ENCODE results near the gene FCER1G. TPM values are rescaled to one million over a fixed set of nuclear protein-coding genes. Genes with fewer than 3 reads are reported as not detected.

Gene FCER1G
- total and polyA plus RNA-seq, 9 of the 15 experiments (the other 6 are each of a cell fraction or from before 2014, with no cell fraction given), result 0.15 to 0.69 (median 0.31) TPM; not detected in 2

DNA sequence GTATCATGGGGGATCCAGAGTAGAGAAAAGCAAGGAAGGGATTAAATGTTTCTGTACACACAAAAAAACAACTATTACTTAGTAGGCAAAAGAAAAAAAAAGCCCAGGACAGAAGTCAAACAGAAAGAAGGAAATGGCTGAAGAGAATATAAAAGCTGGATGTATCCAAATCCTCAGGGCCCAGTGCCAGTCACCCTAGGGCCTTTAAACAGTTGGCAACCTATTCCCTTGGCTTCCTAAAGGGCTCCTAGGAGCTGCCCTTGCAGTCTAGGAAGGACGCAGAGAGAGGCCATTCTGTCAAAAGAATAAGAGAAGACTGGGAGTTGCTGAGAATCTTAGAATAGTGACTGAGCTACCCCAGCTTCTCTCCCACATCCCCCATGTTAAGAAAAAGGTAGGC, 42.7 kb upstream of the FCER1G start (continued):
- TF ChIP-seq SAP30 (IDR thresholded peaks at IDR 0.05; ENCODE audit: borderline replicate concordance, insufficient read depth, low read depth, low read length, poor library complexity, severe bottlenecking), result no peak

DNA sequence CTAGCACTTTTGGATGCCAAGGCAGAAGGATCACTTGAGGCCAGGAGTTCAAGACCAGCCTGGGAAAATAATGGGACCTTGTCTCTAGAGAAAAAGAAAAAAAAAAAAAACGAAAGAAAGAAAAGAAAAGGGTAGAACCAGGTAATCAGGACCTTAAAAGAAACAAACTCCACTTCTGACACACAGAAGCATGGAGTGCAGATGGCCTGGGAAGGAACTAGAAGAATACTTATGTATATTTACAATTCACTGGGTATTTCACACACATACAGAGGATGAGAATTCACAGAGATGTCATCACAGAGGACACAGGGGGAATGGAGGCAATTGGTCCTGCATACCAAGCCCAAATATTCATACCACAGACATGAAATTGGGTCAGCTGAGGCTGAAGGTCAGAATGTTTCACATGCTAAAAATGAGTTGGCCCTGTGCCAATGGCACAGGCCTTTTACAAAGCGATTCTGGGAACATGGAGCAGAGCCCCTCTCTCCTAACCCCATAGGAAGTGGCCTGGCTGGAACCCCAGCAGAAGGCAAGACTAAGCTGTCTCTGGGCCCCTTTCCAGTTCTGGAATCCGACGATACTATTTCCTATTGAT, 42.2 kb upstream of the FCER1G start:
- CTCF ChIA-PET (ENCODE audit: low intra/inter-chr PET ratio), result no interaction called here
- in situ Hi-C loops (cut with MboI), result no loop called here
- Histone ChIP-seq H3K4me2 (ENCODE audit: insufficient read depth, low read length) (no peak overlapping the region), H3K4me1 (replicated peaks in 1 of 2; ENCODE audit: control insufficient read depth in 2 of 2, insufficient read depth in 2 of 2, low read length in 2 of 2) (peaks cover 13 to 37% of the 10 kb centered on the region in 2 experiments; a peak in 4 of 5 replicates), H3K4me3 (no peak overlapping the region), H2AFZ (ENCODE audit: low read depth, low read length) (no peak overlapping the region), H3K27ac (ENCODE audit: extremely low read depth, low read depth, low read length) (no peak overlapping the region), H3K36me3 (ENCODE audit: control insufficient read depth, insufficient read depth, low read length) (peaks cover 80% of the 10 kb centered on the region), H3K9me1 (ENCODE audit: control insufficient read depth, insufficient read depth, low read length) (no peaks in the 10 kb centered on the region), H3K27me3 (ENCODE audit: control insufficient read depth in 2 of 2, insufficient read depth in 2 of 2, low read length in 2 of 2) (no peaks in the 10 kb centered on the region), H3K79me2 (ENCODE audit: control insufficient read depth, insufficient read depth, low read length) (peaks cover 32% of the 10 kb centered on the region), H3K9me3 (replicated peaks; ENCODE audit: control insufficient read depth, insufficient read depth, low read depth, low read length) (no peaks in the 10 kb centered on the region), H4K20me1 (replicated peaks; ENCODE audit: control insufficient read depth, insufficient read depth, low read length) (no peaks in the 10 kb centered on the region), H3K9ac (ENCODE audit: insufficient read depth in 1 of 2, low read depth in 2 of 2, low read length in 2 of 2) (no peak overlapping the region; a peak in 1 of 4 replicates)
- DNase-seq (ENCODE audit: extremely low read depth in 1 of 4, low spot score in 3 of 4) (no peak), ATAC-seq (no peak), FAIRE-seq (no peak)
- POLR2A ChIA-PET, result interaction anchor here (0.7 to 1.1 kb wide), 2 partner anchors 38 to 53 kb away, joined by 3 to 4 read pairs; partner anchors contain the start of gene TOMM40L
- BruUV-seq (replicated peaks), result no TSS peak
- TF ChIP-seq, protein P1, sequence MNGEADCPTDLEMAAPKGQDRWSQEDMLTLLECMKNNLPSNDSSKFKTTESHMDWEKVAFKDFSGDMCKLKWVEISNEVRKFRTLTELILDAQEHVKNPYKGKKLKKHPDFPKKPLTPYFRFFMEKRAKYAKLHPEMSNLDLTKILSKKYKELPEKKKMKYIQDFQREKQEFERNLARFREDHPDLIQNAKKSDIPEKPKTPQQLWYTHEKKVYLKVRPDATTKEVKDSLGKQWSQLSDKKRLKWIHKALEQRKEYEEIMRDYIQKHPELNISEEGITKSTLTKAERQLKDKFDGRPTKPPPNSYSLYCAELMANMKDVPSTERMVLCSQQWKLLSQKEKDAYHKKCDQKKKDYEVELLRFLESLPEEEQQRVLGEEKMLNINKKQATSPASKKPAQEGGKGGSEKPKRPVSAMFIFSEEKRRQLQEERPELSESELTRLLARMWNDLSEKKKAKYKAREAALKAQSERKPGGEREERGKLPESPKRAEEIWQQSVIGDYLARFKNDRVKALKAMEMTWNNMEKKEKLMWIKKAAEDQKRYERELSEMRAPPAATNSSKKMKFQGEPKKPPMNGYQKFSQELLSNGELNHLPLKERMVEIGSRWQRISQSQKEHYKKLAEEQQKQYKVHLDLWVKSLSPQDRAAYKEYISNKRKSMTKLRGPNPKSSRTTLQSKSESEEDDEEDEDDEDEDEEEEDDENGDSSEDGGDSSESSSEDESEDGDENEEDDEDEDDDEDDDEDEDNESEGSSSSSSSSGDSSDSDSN (IDR thresholded peaks at IDR 0.05; ENCODE audit: borderline replicate concordance in 1 of 2, low read depth in 2 of 2, low read length in 2 of 2), result no peak
- TF ChIP-seq RCOR1 (IDR thresholded peaks at IDR 0.05; ENCODE audit: borderline replicate concordance in 1 of 2, low read depth in 2 of 2, low read length in 2 of 2) (no peak), SMAD1 (IDR thresholded peaks at IDR 0.05; ENCODE audit: low read depth, low read length, partially characterized antibody) (peak; percentile 57), NFIX (CRISPR knock-in tag; IDR thresholded peaks at IDR 0.05; ENCODE audit: low read depth) (peak; percentile 79), NR2F6 (CRISPR knock-in tag; IDR thresholded peaks at IDR 0.05) (no peak), NFIC (IDR thresholded peaks at IDR 0.05) (peak; percentile 98)
- 79% methylated on average over 3 of the region's 4 CpGs for WGBS (ENCODE audit: insufficient coverage, low coverage, missing lambda C conversion rate)
- intact Hi-C loops (cut with micrococcal nuclease), result loop anchor here (10.0 kb wide), 1 partner anchor 338 kb away; no protein-coding TSS in a partner anchor
